Measurements from ENCODE around the gene PIR.

GRCh38 chrX:15434205-15434604 lies 58.9 kb downstream of the PIR start:
- no peak for TF ChIP-seq POLR2AphosphoS5 (IDR thresholded peaks at IDR 0.05; ENCODE audit: low read depth, low read length)
- TF ChIP-seq SIN3A (IDR thresholded peaks at IDR 0.05; ENCODE audit: borderline replicate concordance, insufficient read depth, low read length) = no peak
- no peak for TF ChIP-seq REST (IDR thresholded peaks at IDR 0.05; ENCODE audit: insufficient read depth in 1 of 2, low read depth in 2 of 2, low read length in 2 of 2)
- no peak for TF ChIP-seq TAF1 (IDR thresholded peaks at IDR 0.05; ENCODE audit: borderline replicate concordance, insufficient read depth, low read length)
- no peak for TF ChIP-seq FOXP2 (optimal IDR thresholded peaks at IDR 0.05; ENCODE audit: borderline replicate concordance, extremely low read depth, extremely low read length, insufficient read depth)

Measured in PFSK-1 (cell line).